Type B pancreatic cell (in vitro differentiated cells): ENCODE data around the gene HAT1. TPM values are rescaled to one million over a fixed set of nuclear protein-coding genes. Genes with fewer than 3 reads are reported as not detected.

Experiments
- DNase-seq: peaks from one replicate; pipeline ENCODE4 v3.0.0; 2021; ENCODE audit warnings: mixed read lengths; ENCODE audit not compliant: unreplicated experiment; ENCODE audit errors: extremely low spot score
- H3K27ac Mint-ChIP-seq: 2 replicates; pipeline ENCODE4 v1.8.0; 2021; ENCODE audit warnings: mild to moderate bottlenecking, mixed read lengths
- H3K27me3 Mint-ChIP-seq: 2 replicates; pipeline ENCODE4 v1.8.0; 2021; ENCODE audit warnings: mixed read lengths
- H3K36me3 Mint-ChIP-seq: 2 replicates; pipeline ENCODE4 v1.8.0; 2021; ENCODE audit warnings: mixed read lengths
- H3K4me1 Mint-ChIP-seq: one replicate; pipeline ENCODE4 v1.8.0; 2021; ENCODE audit warnings: mixed read lengths; ENCODE audit not compliant: unreplicated experiment
- H3K4me3 Mint-ChIP-seq: 2 replicates; pipeline ENCODE4 v1.8.0; 2021; ENCODE audit warnings: mild to moderate bottlenecking, mixed read lengths
- H3K9me3 Mint-ChIP-seq: 2 replicates; pipeline ENCODE4 v1.8.0; 2021; ENCODE audit warnings: mixed read lengths
- long read RNA-seq: library from polyadenylated mRNA; unstranded; transcript quantifications from one replicate; pipeline ENCODE4 v2.0.0, GENCODE V29; 2020
- total RNA-seq: library from RNA; stranded (reverse); gene quantifications from 2 replicates; pipeline ENCODE4 v1.2.1, GENCODE V29; 2021; ENCODE audit warnings: low replicate concordance
- TF ChIP-seq, protein P1 (sequence below): fragments of 200-600 bp; sonication (generic); conservative IDR thresholded peaks from 2 replicates; pipeline ENCODE4 v1.5.0; 2021; ENCODE audit warnings: antibody characterized with exemption, mild to moderate bottlenecking

HAT1 gene, protein sequence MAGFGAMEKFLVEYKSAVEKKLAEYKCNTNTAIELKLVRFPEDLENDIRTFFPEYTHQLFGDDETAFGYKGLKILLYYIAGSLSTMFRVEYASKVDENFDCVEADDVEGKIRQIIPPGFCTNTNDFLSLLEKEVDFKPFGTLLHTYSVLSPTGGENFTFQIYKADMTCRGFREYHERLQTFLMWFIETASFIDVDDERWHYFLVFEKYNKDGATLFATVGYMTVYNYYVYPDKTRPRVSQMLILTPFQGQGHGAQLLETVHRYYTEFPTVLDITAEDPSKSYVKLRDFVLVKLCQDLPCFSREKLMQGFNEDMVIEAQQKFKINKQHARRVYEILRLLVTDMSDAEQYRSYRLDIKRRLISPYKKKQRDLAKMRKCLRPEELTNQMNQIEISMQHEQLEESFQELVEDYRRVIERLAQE
- 35.0 and 43.1 TPM in 2 replicates for total RNA-seq
- long read RNA-seq, transcript HAT1-201 (11 exons, 1,626 nt), result major isoform, 201 of 248 reads
- long read RNA-seq, partial matches to known transcripts, result 20 of 248 reads
- long read RNA-seq, other reads (novel, unspliced or antisense), result 24 of 248 reads

DNA sequence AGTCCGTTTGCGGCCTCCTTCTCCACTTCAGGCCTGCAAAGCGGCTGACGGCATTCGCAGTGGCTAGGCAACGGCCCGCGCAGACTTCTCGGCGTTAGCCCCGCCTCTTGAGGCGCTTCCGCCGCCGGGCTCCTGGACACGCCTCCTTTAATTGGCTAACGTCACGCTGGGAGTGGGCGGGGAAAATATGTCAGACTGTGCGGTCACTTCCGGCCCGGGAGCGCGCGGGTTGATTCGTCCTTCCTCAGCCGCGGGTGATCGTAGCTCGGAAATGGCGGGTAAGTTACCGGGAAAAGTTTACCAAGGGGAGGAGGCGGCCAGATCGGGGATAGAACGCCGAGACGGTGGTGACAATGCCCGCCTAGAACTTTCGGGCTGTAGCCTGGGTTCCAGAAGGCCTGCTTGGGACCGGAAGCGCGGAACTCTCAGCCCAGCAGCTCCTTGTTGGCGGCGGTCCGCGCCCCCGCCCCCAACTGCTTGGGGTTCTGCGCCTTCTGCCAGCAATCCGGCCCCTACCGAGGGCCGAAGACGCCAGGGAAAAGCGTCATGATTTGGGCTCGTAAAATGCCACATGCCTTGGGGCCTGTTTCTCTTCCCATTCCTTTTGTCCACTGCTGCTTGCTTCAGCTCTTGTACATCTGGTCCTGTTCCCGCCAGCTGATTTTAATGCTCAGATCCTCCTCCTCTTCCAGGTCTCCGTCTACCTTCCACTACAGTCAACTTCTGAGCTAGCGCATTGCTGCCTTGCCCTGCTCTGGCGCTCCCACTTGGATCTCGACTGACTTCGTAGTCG is at the start of gene HAT1:
HAT1 (plus strand) TSS at position 232 of the 793 bp plus-strand sequence; CDS start at position 272, 40 bp downstream.
- DNase-seq, result peak; percentile 99
- peaks cover 19% of the 10 kb centered on the region for H3K4me1 Mint-ChIP-seq
- H3K27me3 Mint-ChIP-seq, result no peaks in the 10 kb centered on the region
- H3K36me3 Mint-ChIP-seq, result peaks cover 7% of the 10 kb centered on the region
- H3K27ac Mint-ChIP-seq, result peak within 1 kb of the TSS; percentile 97
- TF ChIP-seq, protein P1, sequence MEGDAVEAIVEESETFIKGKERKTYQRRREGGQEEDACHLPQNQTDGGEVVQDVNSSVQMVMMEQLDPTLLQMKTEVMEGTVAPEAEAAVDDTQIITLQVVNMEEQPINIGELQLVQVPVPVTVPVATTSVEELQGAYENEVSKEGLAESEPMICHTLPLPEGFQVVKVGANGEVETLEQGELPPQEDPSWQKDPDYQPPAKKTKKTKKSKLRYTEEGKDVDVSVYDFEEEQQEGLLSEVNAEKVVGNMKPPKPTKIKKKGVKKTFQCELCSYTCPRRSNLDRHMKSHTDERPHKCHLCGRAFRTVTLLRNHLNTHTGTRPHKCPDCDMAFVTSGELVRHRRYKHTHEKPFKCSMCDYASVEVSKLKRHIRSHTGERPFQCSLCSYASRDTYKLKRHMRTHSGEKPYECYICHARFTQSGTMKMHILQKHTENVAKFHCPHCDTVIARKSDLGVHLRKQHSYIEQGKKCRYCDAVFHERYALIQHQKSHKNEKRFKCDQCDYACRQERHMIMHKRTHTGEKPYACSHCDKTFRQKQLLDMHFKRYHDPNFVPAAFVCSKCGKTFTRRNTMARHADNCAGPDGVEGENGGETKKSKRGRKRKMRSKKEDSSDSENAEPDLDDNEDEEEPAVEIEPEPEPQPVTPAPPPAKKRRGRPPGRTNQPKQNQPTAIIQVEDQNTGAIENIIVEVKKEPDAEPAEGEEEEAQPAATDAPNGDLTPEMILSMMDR, result no peak
- H3K4me3 Mint-ChIP-seq, result peak within 1 kb of the TSS; percentile 95
- H3K9me3 Mint-ChIP-seq, result no peaks in the 10 kb centered on the region

DNA sequence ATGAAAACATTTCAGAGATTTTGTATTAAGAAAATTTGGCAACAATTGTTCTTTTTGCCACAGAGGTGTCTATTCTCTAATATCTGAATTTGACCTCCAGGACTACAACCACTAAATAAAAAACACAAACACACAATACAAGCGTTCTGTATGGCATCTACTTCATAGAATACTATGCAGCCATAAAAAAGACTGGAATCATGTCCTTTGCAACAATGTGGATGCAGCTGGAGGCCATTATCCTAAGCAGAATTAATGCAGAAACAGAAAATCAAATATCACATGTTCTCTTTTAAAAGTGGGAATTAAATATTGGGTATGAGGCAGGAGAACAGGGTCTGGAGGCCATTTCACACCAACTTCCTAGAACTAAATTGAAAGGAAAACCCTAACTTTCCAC is 47.7 kb upstream of the HAT1 start:
- DNase-seq, result no peak
- Mint-ChIP-seq H3K4me1 (peaks cover 17% of the 10 kb centered on the region), H3K9me3 (no peaks in the 10 kb centered on the region), H3K4me3 (no peak overlapping the region), H3K27me3 (no peaks in the 10 kb centered on the region), H3K36me3 (peaks cover 21% of the 10 kb centered on the region), H3K27ac (no peak overlapping the region)
- TF ChIP-seq, protein P1, result no peak

DNA sequence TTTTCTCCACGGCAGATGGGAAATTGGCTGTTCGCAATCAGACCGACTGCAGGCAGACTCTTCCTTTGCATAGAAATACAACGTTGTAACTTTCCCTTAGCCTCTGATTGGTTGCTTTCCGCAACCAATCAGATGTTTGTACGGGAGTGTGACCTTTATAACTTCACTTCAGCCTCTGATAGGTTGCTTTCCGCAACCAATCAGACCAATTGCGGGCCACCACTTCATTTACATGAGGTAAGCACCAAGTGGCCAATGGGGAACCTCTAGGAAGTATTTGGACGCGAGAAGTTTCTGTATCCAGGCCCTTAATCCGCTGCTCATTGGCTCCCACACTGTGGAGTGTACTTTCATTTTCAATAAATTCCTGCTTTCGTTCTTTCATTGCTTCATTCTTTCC is 47.3 kb upstream of the HAT1 start:
- no peak for DNase-seq
- TF ChIP-seq, protein P1, result no peak
- Mint-ChIP-seq H3K27ac (no peak overlapping the region), H3K9me3 (no peaks in the 10 kb centered on the region), H3K4me1 (peaks cover 21% of the 10 kb centered on the region), H3K4me3 (no peak overlapping the region), H3K36me3 (peaks cover 21% of the 10 kb centered on the region), H3K27me3 (no peaks in the 10 kb centered on the region)

DNA sequence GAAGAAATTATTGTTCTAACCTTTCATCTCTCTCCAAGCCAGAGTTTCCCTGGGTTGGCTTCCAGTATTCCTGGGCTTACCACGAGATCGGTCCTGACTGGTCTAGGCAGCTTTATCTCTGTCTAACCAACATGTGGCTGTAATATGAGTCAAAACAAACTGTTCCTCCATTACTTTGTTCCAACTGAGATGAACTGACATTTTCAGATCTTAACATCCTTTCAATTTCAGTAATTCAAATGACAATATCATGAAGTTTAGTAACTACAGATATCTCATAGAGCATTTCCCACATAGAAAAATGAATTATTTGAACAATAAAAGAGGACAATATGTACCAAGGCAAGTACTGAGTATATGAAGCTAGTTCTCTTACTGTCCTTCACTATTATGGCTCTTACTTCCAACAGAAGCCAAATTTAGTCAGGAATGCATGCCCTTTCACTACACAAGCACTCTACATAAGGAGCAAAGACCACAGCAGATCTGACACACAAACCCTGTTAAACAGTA is 43.7 kb upstream of the HAT1 start:
- peaks cover 21% of the 10 kb centered on the region for H3K4me1 Mint-ChIP-seq
- H3K27ac Mint-ChIP-seq, result no peak overlapping the region
- DNase-seq, result no peak
- no peaks in the 10 kb centered on the region for H3K27me3 Mint-ChIP-seq
- TF ChIP-seq, protein P1, result no peak
- peaks cover 14% of the 10 kb centered on the region for H3K36me3 Mint-ChIP-seq
- H3K4me3 Mint-ChIP-seq, result peak overlapping the region; percentile 13
- no peaks in the 10 kb centered on the region for H3K9me3 Mint-ChIP-seq

GRCh38 chr2:171879865-171880264 is 42.4 kb upstream of the HAT1 start:
- no peak for DNase-seq
- peaks cover 13% of the 10 kb centered on the region for H3K36me3 Mint-ChIP-seq
- H3K4me1 Mint-ChIP-seq, result peaks cover 21% of the 10 kb centered on the region
- TF ChIP-seq, protein P1, result no peak
- no peaks in the 10 kb centered on the region for H3K9me3 Mint-ChIP-seq
- no peak overlapping the region for H3K4me3 Mint-ChIP-seq
- H3K27me3 Mint-ChIP-seq, result no peaks in the 10 kb centered on the region
- no peak overlapping the region for H3K27ac Mint-ChIP-seq
